Right atrium auricular region (tissue), 2 donors: ENCODE measurements around the gene CDH19. TPM values are rescaled to one million over a fixed set of nuclear protein-coding genes. Genes with fewer than 3 reads are reported as not detected.

Experiments
- DNase-seq: peaks from one replicate; pipeline ENCODE4 v3.0.0-alpha.2; 2019; ENCODE audit warnings: low spot score
- H3K27ac ChIP-seq, 2 donors: fragments of 200-600 bp; sonication (generic); 1 replicate in 1 of 2; 2 replicates in 1 of 2; pipeline ENCODE4 v1.5.1; 2016 to 2019
- H3K27me3 ChIP-seq, 2 donors: fragments of 200-600 bp; sonication (generic); one replicate each; pipeline versions ENCODE4 v1.5.1 to v1.6.0; 2017 to 2019
- H3K36me3 ChIP-seq: fragments of 200-600 bp; sonication (generic); one replicate; pipeline ENCODE4 v1.5.1; 2016
- H3K4me1 ChIP-seq, 2 donors: fragments of 200-600 bp; sonication (generic); one replicate each; pipeline versions ENCODE4 v1.5.1 to v1.6.0; 2017 to 2019
- H3K4me3 ChIP-seq, 2 donors: fragments of 200-600 bp; sonication (generic); 1 replicate in 1 of 2; 2 replicates in 1 of 2; pipeline ENCODE4 v1.5.1; 2017 to 2019; ENCODE audit warnings: mild to moderate bottlenecking in 1 of 2, moderate library complexity in 1 of 2
- H3K9me3 ChIP-seq, 2 donors: fragments of 200-600 bp; sonication (generic); one replicate each; pipeline ENCODE4 v1.5.1; 2019
- total RNA-seq, 2 donors: library from RNA; depleted of rRNA; stranded (reverse); fragments of >200 nt; gene quantifications; one replicate each; pipeline ENCODE4 v1.1.0, GENCODE V29; 2016
- TF ChIP-seq, protein P1 (sequence below), 2 donors: fragments of 200-600 bp; sonication (generic); IDR thresholded peaks; one replicate each; pipeline ENCODE4 v1.5.1; 2019; ENCODE audit warnings: antibody characterized with exemption in 2 of 2

The CDH19 gene
- total RNA-seq, 2 donors from 2014 or later, result 30.4 to 72.3 TPM

DNA sequence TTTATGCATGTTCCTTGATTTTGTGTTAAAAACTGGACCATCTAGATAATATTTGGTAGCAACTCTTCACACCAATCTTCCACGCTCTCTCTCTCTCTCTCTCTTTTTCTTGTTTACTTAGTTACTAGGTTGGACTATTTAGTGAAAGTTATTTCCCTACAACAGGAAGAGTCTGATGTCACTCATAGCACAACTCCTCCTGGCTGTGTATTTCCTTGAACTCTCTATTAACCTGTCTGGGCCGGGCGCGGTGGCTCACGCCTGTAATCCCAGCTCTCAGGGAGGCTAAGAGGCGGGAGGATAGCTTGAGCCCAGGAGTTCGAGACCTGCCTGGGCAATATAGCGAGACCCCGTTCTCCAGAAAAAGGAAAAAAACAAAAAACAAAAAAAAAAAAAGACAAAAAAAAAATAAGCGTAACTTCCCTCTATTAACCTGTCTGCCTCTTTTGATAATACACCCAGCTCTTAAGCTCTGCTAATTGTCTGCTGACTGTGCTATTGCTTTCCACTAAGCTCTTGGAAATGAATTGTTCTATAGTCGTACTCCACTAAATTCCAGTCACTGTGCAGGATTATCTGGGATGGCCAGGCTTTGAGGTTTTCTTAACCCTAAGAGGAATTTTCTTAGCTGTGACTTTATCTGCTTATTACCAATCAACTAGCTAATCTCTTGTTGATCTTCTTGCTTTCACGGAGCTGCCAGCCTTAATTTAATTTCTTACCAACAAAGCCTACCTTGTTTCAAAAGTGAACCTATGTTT is 18.1 kb upstream of the CDH19 start:
- TF ChIP-seq, protein P1, sequence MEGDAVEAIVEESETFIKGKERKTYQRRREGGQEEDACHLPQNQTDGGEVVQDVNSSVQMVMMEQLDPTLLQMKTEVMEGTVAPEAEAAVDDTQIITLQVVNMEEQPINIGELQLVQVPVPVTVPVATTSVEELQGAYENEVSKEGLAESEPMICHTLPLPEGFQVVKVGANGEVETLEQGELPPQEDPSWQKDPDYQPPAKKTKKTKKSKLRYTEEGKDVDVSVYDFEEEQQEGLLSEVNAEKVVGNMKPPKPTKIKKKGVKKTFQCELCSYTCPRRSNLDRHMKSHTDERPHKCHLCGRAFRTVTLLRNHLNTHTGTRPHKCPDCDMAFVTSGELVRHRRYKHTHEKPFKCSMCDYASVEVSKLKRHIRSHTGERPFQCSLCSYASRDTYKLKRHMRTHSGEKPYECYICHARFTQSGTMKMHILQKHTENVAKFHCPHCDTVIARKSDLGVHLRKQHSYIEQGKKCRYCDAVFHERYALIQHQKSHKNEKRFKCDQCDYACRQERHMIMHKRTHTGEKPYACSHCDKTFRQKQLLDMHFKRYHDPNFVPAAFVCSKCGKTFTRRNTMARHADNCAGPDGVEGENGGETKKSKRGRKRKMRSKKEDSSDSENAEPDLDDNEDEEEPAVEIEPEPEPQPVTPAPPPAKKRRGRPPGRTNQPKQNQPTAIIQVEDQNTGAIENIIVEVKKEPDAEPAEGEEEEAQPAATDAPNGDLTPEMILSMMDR (IDR thresholded peaks at IDR 0.05), result no peak
- no peak for DNase-seq
- Histone ChIP-seq H3K36me3 (no peaks in the 10 kb centered on the region), H3K9me3 (peaks cover 0 to 10% of the 10 kb centered on the region in 2 donors), H3K4me1 (no peaks in the 10 kb centered on the region), H3K4me3 (no peak overlapping the region), H3K27me3 (no peaks in the 10 kb centered on the region), H3K27ac (no peak overlapping the region)

- H3K4me3 ChIP-seq, result no peak overlapping the region
- no peak for DNase-seq
- no peaks in the 10 kb centered on the region for H3K4me1 ChIP-seq
- TF ChIP-seq, protein P1 (IDR thresholded peaks at IDR 0.05), result no peak
- H3K36me3 ChIP-seq, result no peaks in the 10 kb centered on the region
- H3K27me3 ChIP-seq, result no peaks in the 10 kb centered on the region
- no peak overlapping the region for H3K27ac ChIP-seq
- H3K9me3 ChIP-seq, result peaks cover 0 to 7% of the 10 kb centered on the region in 2 donors
These were observed 12.7 kb upstream of the CDH19 start for GRCh38 chr18:66616523-66616983.

- Histone ChIP-seq H3K9me3 (no peaks in the 10 kb centered on the region), H3K4me1 (no peaks in the 10 kb centered on the region), H3K27me3 (no peaks in the 10 kb centered on the region), H3K27ac (no peak overlapping the region), H3K4me3 (no peak overlapping the region), H3K36me3 (no peaks in the 10 kb centered on the region)
- no peak for DNase-seq
- TF ChIP-seq, protein P1 (IDR thresholded peaks at IDR 0.05), result no peak
These were observed 11.3 kb upstream of the CDH19 start for GRCh38 chr18:66615176-66615575.

GRCh38 chr18:66607632-66608031 is 3.7 kb upstream of the CDH19 start:
- H3K36me3 ChIP-seq, result no peaks in the 10 kb centered on the region
- no peak for DNase-seq
- H3K4me1 ChIP-seq, result no peaks in the 10 kb centered on the region
- TF ChIP-seq, protein P1 (IDR thresholded peaks at IDR 0.05), result no peak
- no peaks in the 10 kb centered on the region for H3K9me3 ChIP-seq
- no peak overlapping the region for H3K27ac ChIP-seq
- H3K27me3 ChIP-seq, result no peaks in the 10 kb centered on the region
- no peak overlapping the region for H3K4me3 ChIP-seq

DNA sequence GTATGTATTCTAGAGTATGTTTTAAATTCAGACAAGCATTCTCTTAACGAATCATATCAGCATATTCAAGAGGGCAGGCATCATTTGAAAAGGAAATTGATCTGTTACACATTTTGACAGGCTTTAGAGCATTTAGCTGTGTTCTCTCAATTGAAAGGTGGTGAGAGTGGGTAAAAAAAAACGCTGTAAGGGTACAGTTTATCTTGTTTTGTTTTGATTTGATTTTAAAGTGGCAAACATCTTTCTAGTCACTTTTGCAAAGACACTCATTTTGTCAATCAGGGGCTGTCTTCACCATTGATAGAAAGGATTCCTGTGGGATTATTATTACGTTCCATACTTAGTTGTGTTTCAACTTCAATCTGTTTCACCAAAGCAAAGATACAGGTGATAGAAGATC is 2.2 kb downstream of the CDH19 start:
- no peaks in the 10 kb centered on the region for H3K27me3 ChIP-seq
- H3K4me3 ChIP-seq, result peak overlapping the region; percentile 30 to 33
- peaks cover 0 to under 1% of the 10 kb centered on the region in 2 donors for H3K9me3 ChIP-seq
- H3K36me3 ChIP-seq, result no peaks in the 10 kb centered on the region
- H3K4me1 ChIP-seq, result no peaks in the 10 kb centered on the region
- TF ChIP-seq, protein P1 (IDR thresholded peaks at IDR 0.05), result no peak
- DNase-seq, result no peak
- H3K27ac ChIP-seq, result peak overlapping the region; percentile 49 to 60
